SH-SY5Y (cell line): Measurements from ENCODE around the gene GAS2L2.

Experiments used
- GATA2 ChIP-seq: IDR thresholded peaks from 2 replicates; pipeline ENCODE4 v1.6.1; 2011; ENCODE audit warnings: mild to moderate bottlenecking, low read depth, low read length
- GATA3 ChIP-seq: IDR thresholded peaks from 2 replicates; pipeline ENCODE4 v1.6.1; 2011; ENCODE audit warnings: low read depth, mild to moderate bottlenecking, low read length, moderate library complexity

GRCh38 chr17:35763767-35764122 lies 10.7 kb upstream of the GAS2L2 start:
- TF ChIP-seq GATA2 (no peak), GATA3 (no peak)
